GM18907 (cell line): Measurements from ENCODE around the gene COL18A1.
"Not testable (repeated sequence)": the region's sequence is repeated elsewhere in the genome, so short reads cannot be mapped to it uniquely, and the experiment has no call there.

Source experiments
- ATAC-seq: cut with Tn5 transposase; IDR thresholded peaks from one replicate; pipeline ENCODE4 v1.9.1; 2021; ENCODE audit warnings: mild to moderate bottlenecking, moderate library complexity; ENCODE audit not compliant: unreplicated experiment

COL18A1 gene

DNA sequence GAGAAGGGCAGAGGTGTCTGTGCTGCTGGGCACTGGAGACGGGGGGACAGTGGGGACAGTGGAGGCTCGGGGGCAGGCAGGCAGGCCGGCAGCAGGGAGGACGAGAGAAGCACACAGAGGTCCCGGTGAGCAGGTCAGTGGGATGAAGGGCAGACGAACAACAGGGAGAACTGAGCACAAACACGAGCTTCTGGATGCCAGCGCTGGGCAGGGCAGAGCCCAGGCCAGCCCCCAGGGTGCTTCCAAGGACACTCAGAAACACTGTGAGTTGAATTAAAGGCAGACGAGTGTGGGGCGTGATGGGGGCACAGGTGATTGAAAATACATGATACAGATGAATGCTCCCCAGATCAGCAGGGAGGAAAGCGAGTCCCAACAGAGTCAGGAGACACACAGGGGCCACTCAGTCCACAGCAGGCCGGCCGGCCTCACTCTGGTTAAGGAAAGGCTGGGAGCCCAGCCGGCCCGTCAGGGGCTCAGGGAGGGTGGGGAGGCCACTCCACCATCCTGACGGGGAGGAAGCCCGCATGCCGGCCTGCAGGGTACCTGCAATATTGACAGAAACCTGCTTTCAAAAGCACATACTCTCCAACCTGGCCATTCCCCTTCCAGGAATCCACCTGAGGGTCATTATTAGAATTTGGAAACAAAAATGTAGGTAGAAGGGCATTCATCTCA, 123.2 kb downstream of the COL18A1 start:
- ATAC-seq, result no peak

DNA sequence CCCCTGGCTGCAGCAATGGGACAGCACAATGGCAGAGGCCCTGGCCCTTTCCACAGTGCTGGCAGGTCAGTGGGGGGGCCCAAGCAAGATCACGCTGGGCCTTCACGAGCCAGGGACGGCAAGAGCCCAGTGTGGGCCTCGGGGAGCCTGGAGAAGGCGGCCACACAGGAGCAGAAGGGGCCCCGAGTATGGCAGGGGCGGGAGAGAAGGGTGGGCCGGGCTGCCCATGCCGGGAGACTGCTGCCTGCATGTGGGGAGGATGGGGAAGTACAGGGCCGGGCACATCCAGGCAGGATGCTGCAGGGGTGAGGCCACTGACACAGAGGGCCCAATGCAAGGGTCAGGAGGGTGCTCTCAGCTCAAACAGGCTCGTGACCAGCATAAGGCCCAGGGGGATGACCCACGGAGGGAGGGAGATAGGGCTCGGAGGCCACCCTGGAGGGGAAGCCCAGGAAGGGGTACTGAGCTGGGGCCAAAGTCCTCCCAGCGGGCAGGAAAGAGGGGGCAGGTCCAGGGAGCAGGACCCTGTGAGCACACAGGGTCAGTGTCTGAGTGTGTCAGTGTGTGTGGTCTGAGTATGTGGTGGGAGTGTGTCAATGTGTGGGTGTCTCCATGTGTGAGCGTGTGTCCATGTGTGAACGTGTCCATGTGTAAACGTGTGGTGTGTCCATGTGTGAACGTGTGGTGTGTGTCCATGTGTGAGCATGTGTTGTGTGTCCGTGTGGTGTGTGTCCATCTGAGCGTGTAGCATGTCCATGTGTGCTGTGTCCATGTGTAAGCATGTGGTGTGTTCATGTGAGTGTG, 124.2 kb downstream of the COL18A1 start:
- ATAC-seq, result no peak

DNA sequence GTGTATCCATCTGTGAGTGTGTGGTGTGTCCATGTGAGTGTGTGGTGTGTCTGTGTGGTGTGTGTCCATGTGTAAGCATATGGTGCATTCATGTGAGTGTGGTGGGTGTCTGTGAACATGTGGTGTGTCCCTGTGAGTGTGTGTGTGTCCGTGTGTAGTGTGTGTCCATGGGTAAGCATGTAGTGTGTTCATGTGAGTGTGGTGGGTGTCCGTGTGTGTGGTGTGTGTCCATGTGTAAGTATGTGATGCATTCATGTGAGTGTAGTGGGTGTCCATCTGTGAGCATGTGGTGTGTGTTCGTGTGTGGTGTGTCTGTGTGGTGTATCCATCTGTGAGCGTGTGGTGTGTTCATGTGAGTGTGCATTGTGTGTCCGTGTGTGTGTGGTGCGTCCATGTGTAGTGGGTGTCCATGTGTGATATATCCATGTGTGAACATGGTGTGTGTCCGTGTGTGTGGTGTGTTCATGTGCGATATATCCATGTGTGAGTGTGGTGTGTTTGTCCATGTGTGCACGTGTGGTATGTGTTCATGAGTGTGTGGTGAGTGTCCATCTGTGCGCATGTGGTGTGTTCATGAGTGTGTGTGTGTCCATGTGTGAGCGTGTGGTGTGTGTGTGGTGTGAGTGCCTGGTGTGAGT, 124.9 kb downstream of the COL18A1 start:
- ATAC-seq, result no peak

DNA sequence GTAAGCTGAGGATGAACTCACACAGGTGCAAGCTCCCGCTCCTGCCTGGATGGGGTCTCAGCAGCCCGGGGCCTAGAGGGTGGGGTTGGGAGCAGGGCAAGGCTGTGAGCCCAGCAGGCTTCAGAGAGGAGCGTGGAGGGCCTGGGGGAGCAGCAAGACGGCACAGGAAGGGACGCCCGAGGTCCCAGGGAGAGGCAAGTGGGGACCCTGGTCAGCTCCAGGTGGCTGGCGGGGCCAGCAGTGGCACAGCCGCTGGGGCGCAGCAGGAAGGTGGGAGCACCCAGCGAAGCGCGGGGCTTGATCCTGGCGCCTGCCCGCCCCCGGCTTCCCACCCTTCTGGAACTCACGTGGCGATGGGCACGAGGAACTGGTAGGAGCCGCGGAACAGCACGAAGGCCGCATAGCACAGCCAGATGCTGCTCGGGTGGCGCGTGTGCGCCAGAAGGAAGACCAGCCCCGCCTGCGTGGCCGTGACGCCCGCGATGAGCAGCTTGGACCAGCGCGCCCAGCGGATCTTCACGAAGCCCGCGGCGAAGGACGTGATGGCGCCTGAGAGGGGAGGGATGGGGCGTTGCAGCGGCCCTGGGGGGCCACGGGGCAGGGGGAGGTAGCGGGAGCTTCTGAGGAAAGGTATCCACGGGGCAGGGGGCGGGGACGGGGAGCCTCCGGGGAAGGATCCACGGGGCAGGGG, 125.6 kb downstream of the COL18A1 start:
- ATAC-seq, result no peak

DNA sequence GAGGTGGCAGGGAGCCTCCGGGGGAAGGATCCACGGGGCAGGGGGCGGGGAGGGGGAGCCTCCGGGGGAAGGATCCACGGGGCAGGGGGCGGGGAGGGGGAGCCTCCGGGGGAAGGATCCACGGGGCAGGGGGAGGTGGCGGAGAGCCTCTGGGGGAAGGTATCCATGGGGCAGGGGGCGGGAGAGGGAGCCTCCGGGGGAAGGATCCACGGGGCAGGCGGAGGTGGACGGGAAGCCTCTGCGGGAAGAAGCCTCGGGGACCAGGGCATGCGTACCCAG, 126.1 kb downstream of the COL18A1 start:
- ATAC-seq, result not testable (repeated sequence)

DNA sequence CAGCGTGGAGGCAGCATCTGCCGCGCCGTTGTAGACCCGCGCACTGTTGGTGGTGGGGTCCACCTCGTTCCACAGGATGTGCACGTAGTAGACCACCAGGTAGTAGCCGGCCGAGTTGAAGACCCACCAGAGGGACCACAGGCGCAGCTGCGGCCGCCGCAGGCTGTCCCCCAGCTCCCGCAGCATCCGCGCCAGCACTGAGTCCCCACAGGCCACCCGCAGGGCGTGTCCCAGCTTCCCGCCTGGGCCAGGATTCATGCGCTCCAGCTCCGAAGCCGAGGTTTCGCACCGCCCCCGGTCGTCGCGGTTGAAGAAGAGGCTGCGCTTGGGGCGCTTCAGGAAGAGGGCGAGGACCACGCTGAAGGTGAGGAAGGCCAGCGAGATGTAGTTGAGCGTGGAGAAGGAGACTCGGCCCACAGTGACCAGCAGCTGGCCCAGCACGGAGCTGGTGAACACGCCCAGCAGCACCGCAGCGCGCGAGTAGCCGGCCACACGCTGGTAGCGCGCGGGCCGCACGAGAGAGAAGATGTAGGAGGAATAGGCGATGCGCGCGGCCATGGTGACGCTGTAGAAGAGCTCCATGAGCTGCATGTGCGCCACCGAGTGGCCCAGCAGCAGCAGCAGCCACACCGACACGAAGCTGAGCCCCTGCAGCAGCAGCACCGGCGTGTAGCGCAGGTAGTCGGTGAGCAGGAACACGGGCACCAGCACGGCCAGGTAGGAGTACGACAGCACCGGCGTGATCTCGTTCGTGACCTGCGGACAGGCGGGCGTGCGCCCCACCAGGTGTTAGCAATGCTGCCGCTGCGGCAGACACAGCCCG, 126.6 kb downstream of the COL18A1 start:
- no peak for ATAC-seq

DNA sequence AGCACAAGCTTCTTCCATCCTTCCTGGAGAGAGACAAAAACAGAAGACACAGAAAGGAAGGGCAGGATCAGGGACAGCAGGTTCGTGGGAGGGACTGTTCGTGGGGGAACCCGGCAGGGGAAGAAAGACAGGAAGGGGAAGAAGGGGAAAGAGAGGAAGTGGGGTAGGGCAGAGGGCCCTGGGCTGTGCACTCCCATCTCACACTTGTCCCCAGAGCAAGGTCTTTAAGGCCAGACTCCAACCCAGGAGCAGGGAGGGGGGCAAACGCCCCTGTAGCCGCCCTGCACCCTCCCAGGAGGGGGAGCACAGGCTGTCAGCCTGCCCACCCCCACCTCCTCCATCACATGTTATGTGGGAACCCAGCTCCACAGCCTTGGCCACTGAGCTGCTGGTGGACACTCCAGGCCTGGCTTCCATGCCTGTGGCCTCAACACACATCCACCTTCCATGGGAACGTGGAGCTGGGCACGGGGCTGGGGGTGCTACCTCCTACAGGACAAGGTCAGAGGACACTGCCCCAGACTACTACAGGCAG, 127.9 kb downstream of the COL18A1 start:
- no peak for ATAC-seq

DNA sequence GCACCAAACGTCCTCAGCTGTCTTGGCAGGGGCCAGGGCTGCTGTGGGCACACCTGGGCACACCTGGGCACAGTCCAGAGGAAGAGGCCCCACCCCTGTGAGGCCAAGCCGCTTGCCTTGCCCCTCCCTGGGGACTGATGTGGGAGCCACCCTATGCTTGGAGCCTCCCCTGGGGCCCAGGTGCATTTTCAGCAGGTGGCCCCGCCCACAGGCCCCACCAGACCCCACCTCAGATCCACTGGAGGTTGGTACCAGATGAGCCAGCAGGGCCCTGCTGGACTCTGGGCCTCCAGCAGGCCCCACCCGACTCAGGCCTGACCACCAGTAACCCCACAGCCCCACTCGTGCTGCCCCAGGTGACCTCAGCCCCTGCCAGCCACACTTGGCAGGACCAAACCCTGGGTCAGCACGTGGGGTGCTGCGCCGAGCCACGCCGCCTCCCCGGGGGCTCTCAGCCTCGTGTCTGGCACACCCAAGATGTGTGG, 128.4 kb downstream of the COL18A1 start:
- no peak for ATAC-seq

DNA sequence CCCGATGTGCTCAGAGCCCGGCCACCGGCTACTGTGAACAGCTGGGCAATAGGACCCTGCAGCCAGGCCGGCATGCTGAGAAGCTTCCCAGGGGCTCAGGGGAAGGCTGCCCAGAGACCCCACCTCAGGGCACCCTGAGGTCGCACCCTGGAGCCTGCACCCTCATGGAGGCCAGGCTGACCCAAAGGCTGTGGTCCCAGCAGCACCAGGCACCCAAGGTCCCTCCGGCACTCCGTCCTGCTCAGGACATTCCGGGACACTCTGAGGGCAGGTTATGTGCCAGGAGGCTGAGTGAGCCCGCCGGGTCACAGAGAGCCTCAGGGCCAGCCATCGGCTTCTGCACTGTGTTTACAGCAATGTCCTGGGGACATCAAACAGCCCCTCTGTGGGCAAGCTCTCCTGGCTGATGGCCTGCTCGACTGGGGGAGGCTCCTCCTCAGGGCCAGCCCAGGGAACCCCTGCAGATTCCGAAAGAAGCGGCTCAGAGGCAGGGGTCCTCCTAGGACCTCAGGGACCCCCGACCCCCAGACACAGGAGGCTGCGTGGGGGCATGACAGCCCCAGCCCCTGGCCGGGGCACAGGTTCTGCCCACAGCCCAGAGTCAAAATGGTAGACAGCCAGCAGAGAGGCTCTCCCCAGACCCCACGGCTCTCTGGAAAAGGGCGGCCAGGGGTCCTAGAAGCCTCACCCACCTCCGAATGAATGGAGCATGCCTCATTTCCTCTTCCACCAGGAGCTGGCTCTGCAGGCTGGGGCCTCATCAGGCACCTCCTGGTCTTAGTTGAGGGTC, 129.1 kb downstream of the COL18A1 start:
- no peak for ATAC-seq

DNA sequence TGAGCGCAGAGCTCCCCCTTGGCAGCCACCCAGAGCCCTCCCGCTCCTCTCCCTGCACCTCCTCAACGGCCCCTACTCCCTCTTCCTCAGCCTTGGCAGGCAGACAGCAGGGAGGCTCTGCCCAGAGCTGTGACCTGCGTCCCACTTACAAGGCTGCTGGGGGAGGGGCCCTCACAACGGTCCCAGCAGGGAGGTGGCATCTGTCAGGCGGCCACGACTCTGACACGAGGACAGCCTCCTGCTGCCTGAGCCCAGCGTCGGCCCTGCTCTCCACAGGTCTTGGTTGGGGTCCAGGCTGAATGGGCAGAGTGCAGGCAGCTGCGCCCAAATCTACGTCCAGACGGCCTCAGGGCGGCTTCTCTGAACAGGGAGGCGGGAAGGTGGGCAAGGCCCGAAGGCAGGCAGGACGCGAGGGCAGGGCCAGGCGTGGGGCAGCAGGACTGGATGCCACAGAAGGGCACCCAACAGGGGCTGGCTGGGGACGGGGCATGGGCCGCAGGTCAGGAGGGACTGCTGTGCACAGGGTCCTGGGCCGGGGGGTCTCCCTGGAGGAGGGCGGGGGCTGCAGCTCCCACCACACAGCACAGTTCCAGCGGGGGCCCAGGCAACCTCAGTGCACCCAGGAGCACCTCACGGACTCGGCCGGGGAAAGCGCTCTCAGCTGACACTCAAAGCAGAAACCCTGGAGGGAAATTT, 129.8 kb downstream of the COL18A1 start:
- no peak for ATAC-seq

DNA sequence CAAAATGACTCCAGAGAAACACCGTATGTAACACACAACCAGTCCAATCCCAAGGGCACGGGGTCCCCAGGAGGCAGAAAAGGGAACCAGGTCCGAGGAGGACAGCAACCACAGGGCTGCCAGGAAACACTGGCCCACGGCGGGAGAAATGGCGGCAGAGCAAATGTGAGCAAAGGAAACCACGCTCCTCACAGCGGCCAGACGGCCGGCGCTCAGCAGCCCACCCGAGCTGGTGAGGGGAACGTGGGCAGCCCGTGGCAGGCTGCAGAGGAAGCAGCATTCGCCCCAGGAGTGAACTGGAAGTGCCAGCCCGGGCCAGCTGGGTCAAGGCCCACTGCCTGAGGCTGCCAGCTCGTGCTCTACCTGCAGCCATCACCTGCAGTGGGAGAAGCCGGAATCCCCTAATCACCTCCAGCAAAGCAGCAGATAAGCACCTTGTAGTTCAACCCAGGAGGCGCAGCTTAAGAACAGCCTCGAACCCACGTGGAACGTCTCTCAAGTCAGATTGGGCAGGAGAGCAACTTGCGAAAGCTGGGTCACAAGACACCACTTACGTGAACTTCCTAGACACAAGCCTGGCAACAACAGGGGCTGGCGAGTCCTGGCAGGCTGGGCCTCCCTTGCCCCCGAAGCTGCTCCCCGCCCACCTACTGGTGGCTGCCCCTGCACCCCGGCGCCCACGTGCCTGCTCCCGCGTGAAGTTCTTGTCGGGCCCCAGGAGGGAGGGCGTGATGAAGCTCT, 130.5 kb downstream of the COL18A1 start:
- no peak for ATAC-seq

DNA sequence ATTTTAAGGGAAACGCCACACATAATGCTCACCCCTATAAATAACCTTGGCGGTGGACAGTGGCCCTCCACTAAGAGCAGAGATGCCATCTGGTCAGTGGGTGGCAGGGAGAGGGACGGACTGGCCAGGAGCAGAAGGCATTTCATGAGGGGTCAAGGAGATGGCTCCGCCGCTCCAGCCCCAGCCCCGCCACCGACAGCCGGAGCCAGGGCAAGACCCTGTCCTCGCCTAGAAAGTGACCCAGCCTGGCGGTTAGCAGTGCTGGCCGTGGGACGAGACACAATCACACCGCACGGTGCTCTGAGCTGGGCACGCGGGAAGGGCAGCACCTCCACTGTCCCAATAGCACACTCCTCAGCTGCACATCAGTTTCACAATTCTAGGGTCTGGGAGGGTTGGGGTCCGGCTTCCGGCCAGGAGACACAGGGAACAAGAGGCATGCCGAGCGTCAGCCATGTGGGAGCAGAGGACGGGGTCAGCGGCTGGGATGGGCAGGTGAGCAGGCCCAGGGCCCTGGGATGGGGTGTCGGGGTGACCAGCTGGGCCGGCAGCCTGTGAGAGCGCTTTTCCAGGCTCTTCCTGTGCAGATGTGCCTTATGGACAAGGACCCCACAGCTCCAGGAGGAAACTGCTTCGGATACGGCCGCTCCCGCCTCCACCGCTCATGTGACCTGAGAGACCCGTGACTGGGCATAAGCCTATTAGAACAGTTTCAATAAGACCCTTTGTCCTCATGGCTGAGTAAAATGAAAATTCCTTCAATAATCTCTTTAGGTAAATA, 131.5 kb downstream of the COL18A1 start:
- no peak for ATAC-seq

DNA sequence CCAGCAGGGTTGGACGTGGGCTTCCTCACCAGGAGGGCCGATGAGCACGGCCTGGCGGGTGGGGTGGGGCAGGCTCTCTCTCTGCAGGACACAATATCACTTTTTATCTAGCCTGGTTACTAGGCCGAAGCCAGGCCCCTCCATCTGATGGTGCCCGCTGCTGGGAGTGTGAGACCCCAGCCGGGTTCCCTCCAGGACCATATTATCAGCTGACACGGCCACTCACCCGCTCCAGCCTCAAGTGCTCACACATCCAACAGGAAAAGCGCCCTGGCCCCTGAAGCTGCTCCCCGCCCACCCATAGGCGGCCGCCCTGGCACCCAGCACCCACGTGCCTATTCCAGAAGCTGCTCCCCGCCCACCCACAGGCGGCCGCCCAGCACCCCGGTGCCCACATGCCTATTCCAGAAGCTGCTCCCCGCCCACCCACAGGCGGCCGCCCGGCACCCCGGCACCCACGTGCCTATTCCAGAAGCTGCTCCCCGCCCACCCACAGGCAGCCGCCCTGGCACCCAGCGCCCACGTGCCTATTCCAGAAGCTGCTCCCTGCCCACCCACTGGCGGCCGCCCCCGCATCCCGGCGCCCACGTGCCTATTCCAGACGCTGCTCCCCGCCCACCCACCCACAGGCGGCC, 132.3 kb downstream of the COL18A1 start:
- ATAC-seq, result no peak

DNA sequence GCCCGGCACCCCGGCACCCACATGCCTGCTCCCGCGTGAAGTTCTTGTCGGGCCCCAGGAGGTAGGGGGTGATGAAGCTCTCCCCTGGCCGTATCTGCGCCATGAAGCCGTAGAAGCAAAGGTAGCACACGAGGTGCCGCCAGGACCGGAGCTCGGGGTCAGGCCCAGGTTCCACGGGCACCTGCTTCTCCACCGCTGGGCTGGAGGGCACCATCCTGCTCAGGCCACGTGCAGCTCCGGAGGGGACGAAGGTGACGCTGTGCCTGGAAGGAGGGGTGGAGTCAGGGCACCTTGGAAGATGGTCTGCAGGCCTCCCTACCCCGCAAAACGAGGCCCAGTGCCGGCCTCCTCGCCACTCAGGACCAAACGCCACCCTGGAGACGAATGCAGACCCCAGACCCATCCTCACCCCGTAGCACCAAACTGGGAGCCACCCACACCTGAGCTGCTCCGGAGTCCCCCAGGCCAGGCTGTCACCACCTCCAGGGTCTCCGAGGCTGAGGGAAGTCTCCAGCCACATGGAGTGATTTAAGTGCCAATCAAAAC, 132.9 kb downstream of the COL18A1 start:
- no peak for ATAC-seq

DNA sequence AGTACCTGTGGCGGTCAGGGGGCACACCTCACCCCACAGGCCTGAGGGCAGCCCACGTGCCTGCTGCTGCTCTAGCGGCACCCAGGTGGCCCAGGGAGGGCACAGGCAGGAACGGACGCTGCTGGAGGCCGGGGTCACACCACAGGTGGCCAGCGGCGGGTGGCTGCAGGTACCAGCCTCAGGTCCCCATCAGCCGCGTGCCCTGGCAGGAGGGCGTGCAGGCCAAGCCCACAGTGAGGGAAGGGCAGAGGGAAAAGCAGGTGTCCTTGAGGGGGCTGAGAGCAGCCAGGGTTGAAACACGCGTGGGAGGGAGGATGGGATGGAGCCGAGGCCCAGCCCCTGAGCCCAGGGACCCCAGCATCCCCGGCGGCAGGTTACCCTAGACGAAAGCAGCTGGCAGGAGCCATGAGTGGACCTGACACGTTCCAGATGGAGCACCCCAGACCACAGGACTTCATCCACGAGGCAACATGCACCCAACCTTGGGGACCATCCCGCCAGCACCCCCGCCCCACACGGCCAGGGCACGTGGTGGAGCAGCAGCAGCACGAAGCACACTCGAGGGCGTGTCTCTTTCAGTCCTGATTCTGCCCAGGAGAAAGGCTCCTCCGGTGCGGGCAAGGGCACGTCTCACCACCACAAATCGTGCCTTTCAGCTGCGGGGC, 133.5 kb downstream of the COL18A1 start:
- ATAC-seq, result no peak
